ENCODE measurements around the gene GAGE12G.
"Not testable (repeated sequence)": the region's sequence is repeated elsewhere in the genome, so short reads cannot be mapped to it uniquely, and the experiment has no call there.

The GAGE12G gene

GRCh38 chrX:49570100-49570499, at the start of gene GAGE12G:
GAGE12G (plus strand) TSS chrX:49570400; CDS start chrX:49571555, 1,155 bp downstream.
- not testable (repeated sequence) for DNase-seq (ENCODE audit: low spot score)

- DNase-seq (ENCODE audit: low spot score), result not testable (repeated sequence)
Measured at GRCh38 chrX:49531877-49532276, 38.3 kb upstream of the GAGE12G start, which contains the start of gene GAGE12C. GAGE12C (plus strand) TSS chrX:49532177; CDS start chrX:49533332, 1,155 bp downstream.

- DNase-seq (ENCODE audit: low spot score), result not testable (repeated sequence)
Measured at GRCh38 chrX:49541433-49541832, 28.8 kb upstream of the GAGE12G start, which contains the start of gene GAGE12D. GAGE12D (plus strand) TSS chrX:49541733; CDS start chrX:49542888, 1,155 bp downstream.

- DNase-seq (ENCODE audit: low spot score), result not testable (repeated sequence)
Measured at GRCh38 chrX:49550989-49551388, 19.2 kb upstream of the GAGE12G start, which contains the start of gene GAGE12E. GAGE12E (plus strand) TSS chrX:49551289; CDS start chrX:49552444, 1,155 bp downstream.

- DNase-seq (ENCODE audit: low spot score), result not testable (repeated sequence)
Measured at GRCh38 chrX:49560542-49560941, 9.7 kb upstream of the GAGE12G start, which contains the start of gene GAGE12F. GAGE12F (plus strand) TSS chrX:49560842; CDS start chrX:49561997, 1,155 bp downstream.

- not testable (repeated sequence) for DNase-seq (ENCODE audit: low spot score)
Measured at GRCh38 chrX:49568728-49569127, 1.5 kb upstream of the GAGE12G start.

GRCh38 chrX:49569152-49569551, 1.0 kb upstream of the GAGE12G start:
- not testable (repeated sequence) for DNase-seq (ENCODE audit: low spot score)

GRCh38 chrX:49579649-49580048, 9.4 kb downstream of the GAGE12G start, which contains the start of gene GAGE12H:
GAGE12H (plus strand) TSS chrX:49579949; CDS start chrX:49581104, 1,155 bp downstream.
- not testable (repeated sequence) for DNase-seq (ENCODE audit: low spot score)

GRCh38 chrX:49589196-49589595, 19.0 kb downstream of the GAGE12G start, which contains the start of gene GAGE2A:
GAGE2A (plus strand) TSS chrX:49589496; CDS start chrX:49590651, 1,155 bp downstream.
- DNase-seq (ENCODE audit: low spot score), result not testable (repeated sequence)

- not testable (repeated sequence) for DNase-seq (ENCODE audit: low spot score)
Measured at GRCh38 chrX:49589769-49590478, 19.7 kb downstream of the GAGE12G start.

- not testable (repeated sequence) for DNase-seq (ENCODE audit: low spot score)
Measured at GRCh38 chrX:49590488-49590887, 20.3 kb downstream of the GAGE12G start.

- DNase-seq (ENCODE audit: low spot score), result not testable (repeated sequence)
Measured at GRCh38 chrX:49598720-49599119, 28.5 kb downstream of the GAGE12G start, which contains the start of gene GAGE1. GAGE1 (plus strand) TSS chrX:49599020; CDS start chrX:49600175, 1,155 bp downstream.

- DNase-seq (ENCODE audit: low spot score), result no peak
Measured at GRCh38 chrX:49610718-49611310, 40.6 kb downstream of the GAGE12G start.

- DNase-seq (ENCODE audit: low spot score), result no peak
Measured at GRCh38 chrX:49618574-49618973, 48.4 kb downstream of the GAGE12G start.

Measured in kidney tubule cell (primary cell).